ENCODE data around the gene ZNF14. TPM values are rescaled to one million over a fixed set of nuclear protein-coding genes. Genes with fewer than 3 reads are reported as not detected.

The ZNF14 gene
- total RNA-seq, 1 experiment from 2014 or later, result 5.6 TPM

DNA sequence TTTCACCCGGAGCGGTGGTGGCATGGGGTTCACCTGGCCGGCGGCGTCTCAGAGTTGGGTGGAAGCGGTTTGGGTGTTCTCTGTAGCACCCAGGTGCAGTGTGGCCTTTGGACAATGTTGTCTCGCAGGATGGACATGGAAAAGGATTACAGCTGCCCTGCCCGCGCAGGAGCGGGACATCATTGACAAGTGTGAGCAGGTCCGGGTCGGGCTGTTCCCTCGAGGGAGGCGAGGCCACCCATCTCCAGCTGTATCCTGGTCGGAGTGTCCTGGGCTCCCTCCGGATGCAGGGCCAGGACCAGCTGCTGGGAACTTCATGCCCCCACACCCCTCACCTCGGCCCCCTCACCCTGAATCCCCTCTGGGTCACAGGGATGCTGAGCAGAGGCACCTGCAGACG lies 7.8 kb upstream of the ZNF14 start:
- Histone ChIP-seq H3K27ac (ENCODE audit: low read length) (no peak overlapping the region), H3K36me3 (ENCODE audit: control insufficient read depth, insufficient read depth, low read length) (no peaks in the 10 kb centered on the region), H3K27me3 (ENCODE audit: control insufficient read depth, insufficient read depth, low read length) (no peaks in the 10 kb centered on the region), H3K4me1 (ENCODE audit: control insufficient read depth, insufficient read depth, low read length) (no peaks in the 10 kb centered on the region), H3K4me3 (ENCODE audit: low read depth in 2 of 2, low read length in 2 of 2) (no peak overlapping the region), H3K9me3 (ENCODE audit: control insufficient read depth, insufficient read depth, low read depth, low read length) (no peaks in the 10 kb centered on the region)
- ATAC-seq (no peak), DNase-seq (ENCODE audit: low read depth, low spot score) (no peak)
- TF ChIP-seq, protein P1, sequence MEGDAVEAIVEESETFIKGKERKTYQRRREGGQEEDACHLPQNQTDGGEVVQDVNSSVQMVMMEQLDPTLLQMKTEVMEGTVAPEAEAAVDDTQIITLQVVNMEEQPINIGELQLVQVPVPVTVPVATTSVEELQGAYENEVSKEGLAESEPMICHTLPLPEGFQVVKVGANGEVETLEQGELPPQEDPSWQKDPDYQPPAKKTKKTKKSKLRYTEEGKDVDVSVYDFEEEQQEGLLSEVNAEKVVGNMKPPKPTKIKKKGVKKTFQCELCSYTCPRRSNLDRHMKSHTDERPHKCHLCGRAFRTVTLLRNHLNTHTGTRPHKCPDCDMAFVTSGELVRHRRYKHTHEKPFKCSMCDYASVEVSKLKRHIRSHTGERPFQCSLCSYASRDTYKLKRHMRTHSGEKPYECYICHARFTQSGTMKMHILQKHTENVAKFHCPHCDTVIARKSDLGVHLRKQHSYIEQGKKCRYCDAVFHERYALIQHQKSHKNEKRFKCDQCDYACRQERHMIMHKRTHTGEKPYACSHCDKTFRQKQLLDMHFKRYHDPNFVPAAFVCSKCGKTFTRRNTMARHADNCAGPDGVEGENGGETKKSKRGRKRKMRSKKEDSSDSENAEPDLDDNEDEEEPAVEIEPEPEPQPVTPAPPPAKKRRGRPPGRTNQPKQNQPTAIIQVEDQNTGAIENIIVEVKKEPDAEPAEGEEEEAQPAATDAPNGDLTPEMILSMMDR (IDR thresholded peaks at IDR 0.05), result no peak
- TF ChIP-seq POLR2AphosphoS5 (IDR thresholded peaks at IDR 0.05; ENCODE audit: low read depth, low read length) (no peak), SIN3A (IDR thresholded peaks at IDR 0.05; ENCODE audit: borderline replicate concordance, insufficient read depth, low read depth, low read length) (no peak), TCF7L2 (IDR thresholded peaks at IDR 0.05; ENCODE audit: low read depth, low read length) (no peak)
- TF ChIP-seq, protein P2, sequence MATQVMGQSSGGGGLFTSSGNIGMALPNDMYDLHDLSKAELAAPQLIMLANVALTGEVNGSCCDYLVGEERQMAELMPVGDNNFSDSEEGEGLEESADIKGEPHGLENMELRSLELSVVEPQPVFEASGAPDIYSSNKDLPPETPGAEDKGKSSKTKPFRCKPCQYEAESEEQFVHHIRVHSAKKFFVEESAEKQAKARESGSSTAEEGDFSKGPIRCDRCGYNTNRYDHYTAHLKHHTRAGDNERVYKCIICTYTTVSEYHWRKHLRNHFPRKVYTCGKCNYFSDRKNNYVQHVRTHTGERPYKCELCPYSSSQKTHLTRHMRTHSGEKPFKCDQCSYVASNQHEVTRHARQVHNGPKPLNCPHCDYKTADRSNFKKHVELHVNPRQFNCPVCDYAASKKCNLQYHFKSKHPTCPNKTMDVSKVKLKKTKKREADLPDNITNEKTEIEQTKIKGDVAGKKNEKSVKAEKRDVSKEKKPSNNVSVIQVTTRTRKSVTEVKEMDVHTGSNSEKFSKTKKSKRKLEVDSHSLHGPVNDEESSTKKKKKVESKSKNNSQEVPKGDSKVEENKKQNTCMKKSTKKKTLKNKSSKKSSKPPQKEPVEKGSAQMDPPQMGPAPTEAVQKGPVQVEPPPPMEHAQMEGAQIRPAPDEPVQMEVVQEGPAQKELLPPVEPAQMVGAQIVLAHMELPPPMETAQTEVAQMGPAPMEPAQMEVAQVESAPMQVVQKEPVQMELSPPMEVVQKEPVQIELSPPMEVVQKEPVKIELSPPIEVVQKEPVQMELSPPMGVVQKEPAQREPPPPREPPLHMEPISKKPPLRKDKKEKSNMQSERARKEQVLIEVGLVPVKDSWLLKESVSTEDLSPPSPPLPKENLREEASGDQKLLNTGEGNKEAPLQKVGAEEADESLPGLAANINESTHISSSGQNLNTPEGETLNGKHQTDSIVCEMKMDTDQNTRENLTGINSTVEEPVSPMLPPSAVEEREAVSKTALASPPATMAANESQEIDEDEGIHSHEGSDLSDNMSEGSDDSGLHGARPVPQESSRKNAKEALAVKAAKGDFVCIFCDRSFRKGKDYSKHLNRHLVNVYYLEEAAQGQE (IDR thresholded peaks at IDR 0.05; ENCODE audit: insufficient read depth in 1 of 2, low read depth in 2 of 2, low read length in 1 of 2), result no peak
- intact Hi-C loops (cut with micrococcal nuclease; ENCODE audit: unreplicated experiment), result no loop called here
- in situ Hi-C loops (cut with HindIII; ENCODE audit: low pct_unique_long_range_greater_than_20kb, low sequenced_read_pairs), result no loop called here
- POLR2A ChIA-PET, result no interaction called here
- no TSS peak for BruUV-seq (replicated peaks)
- CTCF ChIA-PET, result no interaction called here

DNA sequence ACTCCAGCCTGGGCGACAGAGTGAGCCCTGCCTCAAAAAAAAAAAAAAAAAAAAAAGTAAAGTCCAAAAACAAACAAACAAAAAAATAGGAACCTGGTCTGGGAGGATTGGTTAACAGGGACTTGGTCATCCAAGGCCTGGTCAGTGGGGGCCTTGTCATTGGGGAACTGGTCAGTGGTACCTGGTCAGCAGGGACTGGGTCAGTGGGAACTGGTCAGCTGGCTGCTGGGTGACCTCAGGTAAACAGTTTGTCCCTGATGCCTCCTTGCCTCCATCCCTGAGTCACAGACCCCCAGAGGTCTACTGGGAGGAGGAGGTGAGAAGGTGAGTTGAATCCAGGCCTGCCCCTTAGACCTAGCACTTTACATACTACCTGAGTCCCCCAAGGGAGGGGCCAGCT lies 5.7 kb upstream of the ZNF14 start:
- no peak for ATAC-seq
- Histone ChIP-seq H3K27me3 (ENCODE audit: control insufficient read depth, insufficient read depth, low read length) (no peaks in the 10 kb centered on the region), H3K9me3 (ENCODE audit: control insufficient read depth, insufficient read depth, low read depth, low read length) (no peaks in the 10 kb centered on the region), H3K27ac (ENCODE audit: low read length) (no peak overlapping the region), H3K4me3 (ENCODE audit: low read depth in 2 of 2, low read length in 2 of 2) (no peak overlapping the region), H3K36me3 (ENCODE audit: control insufficient read depth, insufficient read depth, low read length) (no peaks in the 10 kb centered on the region), H3K4me1 (ENCODE audit: control insufficient read depth, insufficient read depth, low read length) (no peaks in the 10 kb centered on the region)
- no TSS peak for BruUV-seq (replicated peaks)
- in situ Hi-C loops (cut with HindIII; ENCODE audit: low pct_unique_long_range_greater_than_20kb, low sequenced_read_pairs) (no loop called here), intact Hi-C loops (cut with micrococcal nuclease; ENCODE audit: unreplicated experiment) (loop anchor here (10.0 kb wide), 1 partner anchor 74 kb away; the partner anchor contains the start of genes ATP13A1 and ZNF101)
- no peak for DNase-seq (ENCODE audit: low read depth, low spot score)
- ChIA-PET CTCF (no interaction called here), POLR2A (interaction anchor here (0.6 kb wide), 1 partner anchor 77 kb away, joined by 3 read pairs; no protein-coding TSS in a partner anchor)
- no peak for TF ChIP-seq TCF7L2 (IDR thresholded peaks at IDR 0.05; ENCODE audit: low read depth, low read length)
- TF ChIP-seq, protein P1 (IDR thresholded peaks at IDR 0.05), result no peak
- no peak for TF ChIP-seq SIN3A (IDR thresholded peaks at IDR 0.05; ENCODE audit: borderline replicate concordance, insufficient read depth, low read depth, low read length)
- TF ChIP-seq, protein P2 (IDR thresholded peaks at IDR 0.05; ENCODE audit: insufficient read depth in 1 of 2, low read depth in 2 of 2, low read length in 1 of 2), result no peak
- TF ChIP-seq POLR2AphosphoS5 (IDR thresholded peaks at IDR 0.05; ENCODE audit: low read depth, low read length), result no peak

Measured in Panc1 (cell line).